ENCODE results near the gene UBE2D2.

GRCh38 chr5:139669662-139670368 lies 108.7 kb downstream of the UBE2D2 start:
- TF ChIP-seq CTCF (IDR thresholded peaks at IDR 0.05; ENCODE audit: low read length) = no peak
- TF ChIP-seq EZH2 (IDR thresholded peaks at IDR 0.05; ENCODE audit: borderline replicate concordance, low read length) = no peak
